GM18951 (cell line): ENCODE measurements around the gene OPRM1.
"Not testable (repeated sequence)": the region's sequence is repeated elsewhere in the genome, so short reads cannot be mapped to it uniquely, and the experiment has no call there.

ENCODE experiments used
- POLR2A ChIP-seq: IDR thresholded peaks from 4 replicates; pipeline ENCODE4 v1.6.1; 2011; ENCODE audit warnings: mild to moderate bottlenecking; ENCODE audit not compliant: insufficient read length, insufficient read depth; ENCODE audit errors: extremely low read depth
- in situ Hi-C: fragments of 300-500 bp; cut with MboI; formaldehyde crosslinking; loops from one replicate; pipeline ENCODE4 v1.12.0; 2022; ENCODE audit warnings: low sequenced_read_pairs, mixed read lengths, inconsistent platforms; ENCODE audit not compliant: unreplicated experiment

The OPRM1 gene

GRCh38 chr6:154057098-154057497, 18.1 kb downstream of the OPRM1 start:
- in situ Hi-C loops: no loop called here

GRCh38 chr6:154058963-154059680, 20.1 kb downstream of the OPRM1 start:
- TF ChIP-seq POLR2A: no peak
- in situ Hi-C loops: no loop called here

More at GRCh38 chr6:154057098-154057497, 18.1 kb downstream of the OPRM1 start:
- no peak for TF ChIP-seq POLR2A

DNA sequence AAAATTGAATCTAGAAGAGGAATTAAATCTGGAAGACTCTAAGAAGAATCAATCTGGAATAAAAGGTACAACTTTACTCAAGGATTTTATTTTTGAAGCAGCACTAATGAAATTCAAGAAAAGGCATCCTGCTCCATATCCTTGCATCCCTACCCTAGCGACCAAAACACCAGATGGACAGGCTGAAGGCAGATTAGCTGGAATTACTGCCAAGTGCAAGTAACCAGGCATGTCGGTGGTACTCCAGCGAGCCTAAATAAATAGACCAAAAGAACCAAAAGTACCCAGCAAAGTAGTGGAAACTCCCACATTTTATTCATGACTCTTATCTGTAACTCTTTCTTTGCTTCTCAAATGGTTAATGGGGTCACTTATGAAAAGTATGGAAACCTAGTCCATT, 21.0 kb downstream of the OPRM1 start:
- TF ChIP-seq POLR2A: no peak
- in situ Hi-C loops: no loop called here

DNA sequence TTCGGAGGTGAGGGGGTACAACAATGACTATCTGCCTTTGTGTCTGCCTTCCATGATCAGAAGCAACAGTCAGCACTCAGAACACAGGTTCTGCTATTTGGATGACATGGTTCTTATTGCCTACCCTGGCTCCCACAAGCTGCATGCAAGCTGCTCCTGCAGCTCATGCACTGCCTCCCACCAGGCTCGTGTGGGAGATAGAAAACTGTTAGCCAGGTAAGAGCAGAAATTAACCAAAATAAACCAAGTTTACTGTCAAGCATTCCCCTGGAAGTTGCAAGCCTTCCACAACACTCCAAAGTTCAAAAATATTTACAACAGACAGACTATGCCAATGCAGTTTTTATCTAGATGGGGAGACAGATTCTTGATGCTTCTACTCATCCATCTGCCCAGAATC, 31.0 kb downstream of the OPRM1 start:
- in situ Hi-C loops: no loop called here
- no peak for TF ChIP-seq POLR2A

- in situ Hi-C loops: no loop called here
Measured at GRCh38 chr6:154070657-154071056, 31.6 kb downstream of the OPRM1 start.

GRCh38 chr6:154071236-154071635, 32.2 kb downstream of the OPRM1 start:
- in situ Hi-C loops: no loop called here
- TF ChIP-seq POLR2A: no peak

More at GRCh38 chr6:154070657-154071056, 31.6 kb downstream of the OPRM1 start:
- TF ChIP-seq POLR2A: no peak

- no peak for TF ChIP-seq POLR2A
- in situ Hi-C loops: no loop called here
Measured at GRCh38 chr6:154071711-154072110, 32.7 kb downstream of the OPRM1 start.

- in situ Hi-C loops: not testable (repeated sequence)
Measured at GRCh38 chr6:154078596-154078995, 39.6 kb downstream of the OPRM1 start.

- in situ Hi-C loops: no loop called here
- TF ChIP-seq POLR2A: no peak
Measured at GRCh38 chr6:154080461-154081189, 41.6 kb downstream of the OPRM1 start.

DNA sequence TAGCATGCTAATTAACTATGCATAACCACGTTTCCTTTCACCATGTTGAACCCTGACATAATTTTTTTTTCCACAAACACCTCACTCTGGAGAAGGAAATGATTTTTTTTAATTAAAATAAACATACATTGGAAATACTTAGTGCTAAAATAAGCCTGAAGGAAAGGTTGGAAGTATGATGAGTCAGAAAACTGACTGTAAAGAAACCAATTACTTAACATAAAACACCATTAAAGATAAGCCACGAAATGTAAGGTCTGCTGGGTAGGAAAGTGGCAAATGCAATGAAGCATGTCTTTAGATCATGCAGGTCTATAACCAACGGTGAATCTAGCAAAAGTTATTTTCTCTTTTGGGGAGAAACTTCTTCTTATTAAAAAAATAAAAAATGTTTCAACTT, 47.5 kb downstream of the OPRM1 start:
- TF ChIP-seq POLR2A: no peak
- in situ Hi-C loops: no loop called here

- TF ChIP-seq POLR2A: no peak
- in situ Hi-C loops: no loop called here
Measured at GRCh38 chr6:154092326-154092962, 53.4 kb downstream of the OPRM1 start.

- in situ Hi-C loops: no loop called here
- no peak for TF ChIP-seq POLR2A
Measured at GRCh38 chr6:154093231-154094044, 54.4 kb downstream of the OPRM1 start.

DNA sequence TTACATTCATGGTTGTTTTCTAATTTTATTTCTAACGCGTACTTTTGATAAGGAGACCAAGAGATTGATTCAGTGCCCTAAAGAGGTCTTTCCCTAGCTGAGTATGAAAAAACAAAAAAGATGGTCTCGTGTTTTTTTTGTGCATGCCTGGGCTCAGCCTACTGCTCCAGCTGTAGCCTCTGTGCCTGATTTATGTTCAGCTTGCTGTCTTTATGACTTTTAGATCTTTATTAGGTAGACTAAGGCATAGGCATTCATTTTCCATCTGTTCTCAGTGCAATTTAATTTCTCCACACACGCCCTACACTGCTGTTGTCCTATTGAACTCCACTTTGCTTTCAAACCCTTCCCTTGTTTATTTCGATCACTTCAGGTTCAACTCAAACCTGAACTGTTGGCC, 56.5 kb downstream of the OPRM1 start:
- in situ Hi-C loops: no loop called here
- no peak for TF ChIP-seq POLR2A
